Chondrocyte (in vitro differentiated cells): ENCODE results near the gene CENPS. TPM values are rescaled to one million over a fixed set of nuclear protein-coding genes. Genes with fewer than 3 reads are reported as not detected.
"Not testable (repeated sequence)": the region's sequence is repeated elsewhere in the genome, so short reads cannot be mapped to it uniquely, and the experiment has no call there.

Experiments
- DNase-seq: peaks from one replicate; pipeline ENCODE4 v3.0.0; 2021; ENCODE audit warnings: mixed read lengths, low spot score
- H3K27ac Mint-ChIP-seq: one replicate; pipeline ENCODE4 v1.8.0; 2021; ENCODE audit warnings: mild to moderate bottlenecking, moderate library complexity, mixed read lengths; ENCODE audit not compliant: unreplicated experiment
- H3K27me3 Mint-ChIP-seq: 2 replicates; pipeline ENCODE4 v1.8.0; 2021; ENCODE audit warnings: low read depth, mixed read lengths
- H3K36me3 Mint-ChIP-seq: 2 replicates; pipeline ENCODE4 v1.8.0; 2021; ENCODE audit warnings: low read depth, mixed read lengths
- H3K4me1 Mint-ChIP-seq: 2 replicates; pipeline ENCODE4 v1.8.0; 2021; ENCODE audit warnings: low read depth, mild to moderate bottlenecking, mixed read lengths
- H3K4me3 Mint-ChIP-seq: one replicate; pipeline ENCODE4 v1.8.0; 2021; ENCODE audit warnings: mild to moderate bottlenecking, moderate library complexity, mixed read lengths; ENCODE audit not compliant: unreplicated experiment
- H3K9me3 Mint-ChIP-seq: 2 replicates; pipeline ENCODE4 v1.8.0; 2021; ENCODE audit warnings: low read depth, mixed read lengths
- CTCF ChIP-seq: fragments of 200-600 bp; sonication (generic); IDR thresholded peaks from 2 replicates; pipeline ENCODE4 v1.5.0; 2021; ENCODE audit warnings: antibody characterized with exemption, mild to moderate bottlenecking, moderate library complexity
- total RNA-seq: library from RNA; stranded (reverse); gene quantifications from 3 replicates; pipeline ENCODE4 v1.2.1, GENCODE V29; 2021

CENPS gene
- total RNA-seq, 1 donor from 2014 or later, result 11.3 TPM

- peaks cover 30% of the 10 kb centered on the region for H3K36me3 Mint-ChIP-seq
- peaks cover 4% of the 10 kb centered on the region for H3K4me1 Mint-ChIP-seq
- H3K27ac Mint-ChIP-seq, result no peak overlapping the region
- H3K4me3 Mint-ChIP-seq, result no peak overlapping the region
- no peaks in the 10 kb centered on the region for H3K27me3 Mint-ChIP-seq
- no peak for TF ChIP-seq CTCF
- no peaks in the 10 kb centered on the region for H3K9me3 Mint-ChIP-seq
- DNase-seq, result no peak
Measured at GRCh38 chr1:10421637-10422036, 8.6 kb upstream of the CENPS start.

GRCh38 chr1:10424034-10424433 is 6.2 kb upstream of the CENPS start:
- Mint-ChIP-seq H3K27me3 (no peaks in the 10 kb centered on the region), H3K36me3 (peaks cover 18% of the 10 kb centered on the region), H3K4me3 (no peak overlapping the region), H3K27ac (no peak overlapping the region), H3K9me3 (no peaks in the 10 kb centered on the region), H3K4me1 (peaks cover 7% of the 10 kb centered on the region)
- no peak for DNase-seq
- TF ChIP-seq CTCF, result no peak

- H3K4me3 Mint-ChIP-seq, result no peak overlapping the region
- no peak for TF ChIP-seq CTCF
- H3K4me1 Mint-ChIP-seq, result peaks cover 8% of the 10 kb centered on the region
- no peak for DNase-seq
- no peaks in the 10 kb centered on the region for H3K27me3 Mint-ChIP-seq
- H3K27ac Mint-ChIP-seq, result no peak overlapping the region
- H3K9me3 Mint-ChIP-seq, result no peaks in the 10 kb centered on the region
- H3K36me3 Mint-ChIP-seq, result peaks cover 13% of the 10 kb centered on the region
Measured at GRCh38 chr1:10424651-10425050, 5.6 kb upstream of the CENPS start.

DNA sequence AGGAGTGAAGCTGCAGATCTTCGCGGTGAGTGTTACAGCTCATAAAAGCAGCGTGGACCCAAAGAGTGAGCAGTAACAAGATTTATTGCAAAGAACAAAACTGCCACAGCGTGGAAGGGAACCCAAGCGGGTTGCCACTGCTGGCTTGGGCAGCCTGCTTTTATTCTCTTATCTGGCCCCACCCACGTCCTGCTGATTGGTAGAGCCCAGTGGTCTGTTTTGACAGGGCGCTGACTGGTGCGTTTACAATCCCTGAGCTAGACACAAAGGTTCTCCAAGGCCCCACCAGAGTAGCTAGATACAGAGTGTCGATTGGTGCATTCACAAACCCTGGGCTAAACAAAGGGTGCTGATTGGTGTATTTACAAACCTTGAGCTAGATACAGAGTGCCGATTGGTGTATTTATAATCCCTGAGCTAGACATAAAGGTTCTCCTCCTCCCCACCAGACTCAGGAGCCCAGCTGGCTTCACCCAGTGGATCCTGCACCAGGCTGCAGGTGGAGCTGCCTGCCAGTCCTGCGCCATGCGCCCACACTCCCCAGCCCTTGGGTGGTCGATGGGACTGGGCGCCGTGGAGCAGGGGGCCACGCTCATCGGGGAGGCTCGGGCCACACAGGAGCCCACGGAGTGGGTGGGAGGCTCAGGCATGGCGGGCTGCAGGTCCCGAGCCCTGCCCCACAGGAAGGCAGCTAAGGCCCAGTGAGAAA is 4.3 kb upstream of the CENPS start:
- H3K27me3 Mint-ChIP-seq, DNase-seq, H3K27ac Mint-ChIP-seq, H3K4me3 Mint-ChIP-seq, H3K9me3 Mint-ChIP-seq, H3K36me3 Mint-ChIP-seq: not testable (repeated sequence)
- H3K4me1 Mint-ChIP-seq, result peaks cover 16% of the 10 kb centered on the region

- H3K27ac Mint-ChIP-seq, H3K4me3 Mint-ChIP-seq, H3K9me3 Mint-ChIP-seq, H3K27me3 Mint-ChIP-seq, H3K36me3 Mint-ChIP-seq, DNase-seq: not testable (repeated sequence)
- H3K4me1 Mint-ChIP-seq, result peaks cover 21% of the 10 kb centered on the region
Measured at GRCh38 chr1:10426535-10426848, 3.7 kb upstream of the CENPS start.

DNA sequence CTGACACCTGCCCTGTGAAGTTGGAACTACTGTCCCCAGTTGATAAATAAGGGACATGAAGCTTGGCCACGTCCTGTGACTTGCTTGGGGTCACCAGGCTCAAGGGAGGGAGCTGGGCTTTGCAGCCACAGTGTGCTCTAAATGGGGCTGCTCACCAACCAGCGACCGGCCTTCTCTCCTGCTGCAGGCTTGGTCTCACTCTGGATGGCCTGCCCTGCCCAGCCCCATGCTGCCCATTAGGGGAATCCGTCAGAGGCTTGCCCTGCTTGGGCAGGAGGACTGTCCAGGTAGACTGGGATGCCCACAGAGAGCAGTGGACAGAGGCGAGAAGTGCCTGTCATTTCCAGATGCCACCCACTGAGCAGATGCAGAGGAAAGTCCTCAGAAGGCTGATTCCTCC is 1.2 kb upstream of the CENPS start:
- H3K27ac Mint-ChIP-seq, result no peak overlapping the region
- no peaks in the 10 kb centered on the region for H3K9me3 Mint-ChIP-seq

More for the DNA sequence above, 1.2 kb upstream of the CENPS start:
- H3K4me3 Mint-ChIP-seq, result no peak overlapping the region
- no peak for DNase-seq
- H3K36me3 Mint-ChIP-seq, result no peaks in the 10 kb centered on the region
- TF ChIP-seq CTCF, result no peak
- peaks cover 18% of the 10 kb centered on the region for H3K4me1 Mint-ChIP-seq
- no peaks in the 10 kb centered on the region for H3K27me3 Mint-ChIP-seq
